CD14-positive monocyte (primary cell): ENCODE results near the gene TMEM181. TPM values are rescaled to one million over a fixed set of nuclear protein-coding genes. Genes with fewer than 3 reads are reported as not detected.
A peak's percentile ranks its signal among the peaks of the same experiment; 100 is the strongest.
"Not testable (repeated sequence)": the region's sequence is repeated elsewhere in the genome, so short reads cannot be mapped to it uniquely, and the experiment has no call there.

Source experiments
- DNase-seq, 3 donors: peaks; one replicate each; pipeline ENCODE4 v3.0.0-alpha.2; 2011 to 2022
- H2AFZ ChIP-seq: 2 replicates; pipeline ENCODE4 v1.6.0; 2012; ENCODE audit warnings: mild to moderate bottlenecking, low read depth, low read length, inconsistent platforms; ENCODE audit not compliant: insufficient read depth, poor library complexity, severe bottlenecking
- H3K27ac ChIP-seq, 2 donors: 1 replicate in 1 of 2; 2 replicates in 1 of 2; pipeline ENCODE4 v1.5.1; 2012 to 2013; ENCODE audit warnings: low read length in 2 of 2, control low read depth in 1 of 2, inconsistent platforms in 1 of 2, low read depth in 1 of 2, mild to moderate bottlenecking in 1 of 2
- H3K27me3 ChIP-seq, 2 donors: one replicate each; pipeline versions ENCODE4 v1.6.0 to v1.6.1; 2011 to 2013; ENCODE audit warnings: low read length in 2 of 2; ENCODE audit not compliant: control insufficient read depth in 2 of 2, insufficient read depth in 2 of 2
- H3K36me3 ChIP-seq, 2 donors: replicated peaks in 1 of 2; 1 replicate in 1 of 2; 2 replicates in 1 of 2; pipeline versions ENCODE4 v1.5.1 to v1.6.1; 2012 to 2013; ENCODE audit warnings: low read length in 2 of 2, control low read depth in 1 of 2, inconsistent platforms in 1 of 2, mild to moderate bottlenecking in 1 of 2; ENCODE audit not compliant: insufficient read depth in 2 of 2, control insufficient read depth in 1 of 2
- H3K4me1 ChIP-seq, 2 donors: 1 replicate in 1 of 2; 2 replicates in 1 of 2; pipeline versions ENCODE4 v1.5.1 to v1.6.1; 2012 to 2013; ENCODE audit warnings: low read length in 2 of 2, control low read depth in 1 of 2, inconsistent platforms in 1 of 2, mild to moderate bottlenecking in 1 of 2, moderate library complexity in 1 of 2; ENCODE audit not compliant: insufficient read depth in 2 of 2, control insufficient read depth in 1 of 2
- H3K4me2 ChIP-seq: replicated peaks from 2 replicates; pipeline ENCODE3; 2012; ENCODE audit warnings: low read length, moderate library complexity, mild to moderate bottlenecking; ENCODE audit not compliant: poor library complexity, severe bottlenecking; ENCODE audit errors: extremely low read depth
- H3K4me3 ChIP-seq, 3 experiments: fragments of 200-600 bp in 1 of 3; sonication (generic) in 1 of 3; replicated peaks in 1 of 3; 1 replicate in 2 of 3; 2 replicates in 1 of 3; pipeline ENCODE4 v1.5.1; 2011 to 2013; ENCODE audit warnings: low read length in 3 of 3, mild to moderate bottlenecking in 3 of 3, control low read depth in 2 of 3, low read depth in 2 of 3, inconsistent platforms in 1 of 3, moderate library complexity in 1 of 3
- H3K79me2 ChIP-seq: 2 replicates; pipeline ENCODE4 v1.6.0; 2012; ENCODE audit warnings: mild to moderate bottlenecking, control low read depth, inconsistent platforms, low read length, moderate library complexity; ENCODE audit not compliant: insufficient read depth
- H3K9ac ChIP-seq: 2 replicates; pipeline ENCODE4 v1.6.0; 2017; ENCODE audit warnings: low read length, mild to moderate bottlenecking; ENCODE audit not compliant: insufficient read depth, poor library complexity, severe bottlenecking
- H3K9me3 ChIP-seq, 2 donors: replicated peaks in 1 of 2; 1 replicate in 1 of 2; 2 replicates in 1 of 2; pipeline versions ENCODE4 v1.5.1 to v1.6.1; 2012 to 2013; ENCODE audit warnings: low read length in 2 of 2, control low read depth in 1 of 2; ENCODE audit not compliant: control insufficient read depth in 1 of 2, insufficient read depth in 1 of 2
- H4K20me1 ChIP-seq: 2 replicates; pipeline ENCODE4 v1.6.0; 2012; ENCODE audit warnings: mild to moderate bottlenecking, low read length, control low read depth, moderate library complexity; ENCODE audit not compliant: insufficient read depth
- H3K27ac Mint-ChIP-seq, 7 donors: one replicate each; pipeline ENCODE4 v1.8.0; 2020; ENCODE audit warnings: mild to moderate bottlenecking in 7 of 7, mixed read lengths in 7 of 7, moderate library complexity in 6 of 7, inconsistent platforms in 2 of 7
- H3K27me3 Mint-ChIP-seq, 3 donors: one replicate each; pipeline ENCODE4 v1.8.0; 2021 to 2022; ENCODE audit warnings: low read depth in 3 of 3, mild to moderate bottlenecking in 3 of 3, mixed read lengths in 3 of 3, moderate library complexity in 3 of 3, inconsistent platforms in 1 of 3
- H3K36me3 Mint-ChIP-seq, 2 donors: one replicate each; pipeline ENCODE4 v1.8.0; 2020; ENCODE audit warnings: mixed read lengths in 2 of 2, inconsistent platforms in 1 of 2, mild to moderate bottlenecking in 1 of 2
- H3K4me1 Mint-ChIP-seq: one replicate; pipeline ENCODE4 v1.8.0; 2020; ENCODE audit warnings: mild to moderate bottlenecking, mixed read lengths
- H3K4me3 Mint-ChIP-seq, 2 donors: one replicate each; pipeline ENCODE4 v1.8.0; 2020; ENCODE audit warnings: mild to moderate bottlenecking in 2 of 2, mixed read lengths in 2 of 2, moderate library complexity in 1 of 2
- H3K9me3 Mint-ChIP-seq, 7 donors: one replicate each; pipeline ENCODE4 v1.8.0; 2020 to 2022; ENCODE audit warnings: mixed read lengths in 7 of 7, mild to moderate bottlenecking in 6 of 7, moderate library complexity in 6 of 7, inconsistent platforms in 2 of 7
- WGBS: methylation state at CpG from one replicate; pipeline ENCODE4 v1.1.5; 2013; ENCODE audit warnings: missing lambda C conversion rate; ENCODE audit not compliant: insufficient coverage; 5-methylcytosine and 5-hydroxymethylcytosine counted together
- intact Hi-C, 2 donors: fragments of 100-400 bp; cut with micrococcal nuclease; formaldehyde crosslinking; loops; one replicate each; pipeline versions ENCODE4 v1.15.0 to v1.15.1; 2023
- polyA plus RNA-seq, 3 donors: library from polyadenylated mRNA; depleted of rRNA in 1 of 3; unstranded in 2 of 3; stranded (reverse) in 1 of 3; fragments of 300-500 nt in 2 of 3; fragments of >200 nt in 1 of 3; fragmentation: Illumina TruSeq in 2 of 3; gene quantifications; 1 replicate in 2 of 3; 2 replicates in 1 of 3; pipeline ENCODE4 v1.2.3, GENCODE V29; 2012 to 2021
- TF ChIP-seq, protein P1 (sequence below): fragments of 200-600 bp; IDR thresholded peaks from one replicate; pipeline ENCODE4 v1.8.0; 2022; ENCODE audit warnings: antibody characterized with exemption, mild to moderate bottlenecking

TMEM181 gene
- polyA plus RNA-seq, 3 donors = 2.4 to 6.8 (median 2.6) TPM

DNA sequence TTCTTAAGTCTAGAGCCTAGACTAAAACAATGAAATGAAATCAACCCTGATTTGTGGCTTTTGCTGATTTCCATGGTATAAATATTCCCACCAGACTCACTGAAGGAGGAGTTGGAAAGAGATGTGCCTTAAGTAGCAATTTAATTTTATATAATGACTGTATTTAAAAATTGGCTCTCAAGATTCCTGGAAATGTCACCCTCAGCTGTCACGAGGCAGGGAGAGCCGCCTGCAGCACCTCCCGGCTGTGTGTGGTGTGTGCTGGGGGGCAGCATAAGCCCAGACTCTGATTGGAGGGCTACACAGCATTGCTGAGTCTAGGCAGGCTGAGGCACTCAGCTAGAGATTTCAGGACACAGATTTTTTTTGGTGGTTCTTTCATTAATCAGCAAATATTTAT lies 40.6 kb upstream of the TMEM181 start:
- H3K79me2 ChIP-seq = no peaks in the 10 kb centered on the region
- H3K36me3 ChIP-seq = no peaks in the 10 kb centered on the region
- peak overlapping the region in 1 of 2 donors; percentile 39 for H3K4me3 Mint-ChIP-seq
- peaks cover 12% of the 10 kb centered on the region for H3K4me1 Mint-ChIP-seq
- no peak overlapping the region for H3K4me2 ChIP-seq
- peaks cover 39 to 58% (median 45%) of the 10 kb centered on the region in 3 donors for H3K27me3 Mint-ChIP-seq
- H4K20me1 ChIP-seq = no peaks in the 10 kb centered on the region
- peaks cover 0 to 3% of the 10 kb centered on the region in 2 donors for H3K4me1 ChIP-seq
- H3K4me3 ChIP-seq = no peak overlapping the region
- no peak for DNase-seq
- TF ChIP-seq, protein P1, sequence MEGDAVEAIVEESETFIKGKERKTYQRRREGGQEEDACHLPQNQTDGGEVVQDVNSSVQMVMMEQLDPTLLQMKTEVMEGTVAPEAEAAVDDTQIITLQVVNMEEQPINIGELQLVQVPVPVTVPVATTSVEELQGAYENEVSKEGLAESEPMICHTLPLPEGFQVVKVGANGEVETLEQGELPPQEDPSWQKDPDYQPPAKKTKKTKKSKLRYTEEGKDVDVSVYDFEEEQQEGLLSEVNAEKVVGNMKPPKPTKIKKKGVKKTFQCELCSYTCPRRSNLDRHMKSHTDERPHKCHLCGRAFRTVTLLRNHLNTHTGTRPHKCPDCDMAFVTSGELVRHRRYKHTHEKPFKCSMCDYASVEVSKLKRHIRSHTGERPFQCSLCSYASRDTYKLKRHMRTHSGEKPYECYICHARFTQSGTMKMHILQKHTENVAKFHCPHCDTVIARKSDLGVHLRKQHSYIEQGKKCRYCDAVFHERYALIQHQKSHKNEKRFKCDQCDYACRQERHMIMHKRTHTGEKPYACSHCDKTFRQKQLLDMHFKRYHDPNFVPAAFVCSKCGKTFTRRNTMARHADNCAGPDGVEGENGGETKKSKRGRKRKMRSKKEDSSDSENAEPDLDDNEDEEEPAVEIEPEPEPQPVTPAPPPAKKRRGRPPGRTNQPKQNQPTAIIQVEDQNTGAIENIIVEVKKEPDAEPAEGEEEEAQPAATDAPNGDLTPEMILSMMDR = no peak
- WGBS = 61% methylated on average over 2 of the region's 3 CpGs
- no peak overlapping the region for H2AFZ ChIP-seq
- H3K9me3 ChIP-seq = no peaks in the 10 kb centered on the region
- no peak overlapping the region for H3K27ac Mint-ChIP-seq
- H3K27ac ChIP-seq = no peak overlapping the region
- H3K9me3 Mint-ChIP-seq = peaks cover 0 to 2% (median 0%) of the 10 kb centered on the region in 7 donors
- intact Hi-C loops = no loop called here
- H3K36me3 Mint-ChIP-seq = peaks cover 0 to 4% of the 10 kb centered on the region in 2 donors
- H3K27me3 ChIP-seq = peaks cover 16 to 49% of the 10 kb centered on the region in 2 donors
- H3K9ac ChIP-seq = no peak overlapping the region

GRCh38 chr6:158519761-158520160 lies 40.1 kb upstream of the TMEM181 start:
- 100% methylated on average over 3 of the region's 4 CpGs for WGBS
- Histone ChIP-seq H3K27me3 (peaks cover 16 to 49% of the 10 kb centered on the region in 2 donors), H4K20me1 (no peaks in the 10 kb centered on the region), H3K4me3 (no peak overlapping the region), H3K9me3 (no peaks in the 10 kb centered on the region), H3K27ac (no peak overlapping the region), H3K4me1 (peaks cover 0 to 3% of the 10 kb centered on the region in 2 donors), H3K9ac (no peak overlapping the region), H3K4me2 (no peak overlapping the region), H2AFZ (no peak overlapping the region), H3K36me3 (no peaks in the 10 kb centered on the region), H3K79me2 (no peaks in the 10 kb centered on the region)
- H3K27ac Mint-ChIP-seq = no peak overlapping the region
- H3K9me3 Mint-ChIP-seq = peaks cover 0 to 2% (median 0%) of the 10 kb centered on the region in 7 donors
- intact Hi-C loops = no loop called here
- DNase-seq = no peak
- TF ChIP-seq, protein P1 = no peak
- peaks cover 0 to 4% of the 10 kb centered on the region in 2 donors for H3K36me3 Mint-ChIP-seq
- H3K4me3 Mint-ChIP-seq = peak overlapping the region in 1 of 2 donors; percentile 39
- peaks cover 39 to 59% (median 45%) of the 10 kb centered on the region in 3 donors for H3K27me3 Mint-ChIP-seq
- peaks cover 12% of the 10 kb centered on the region for H3K4me1 Mint-ChIP-seq

GRCh38 chr6:158520975-158521374 lies 38.9 kb upstream of the TMEM181 start:
- H2AFZ ChIP-seq, H3K4me2 ChIP-seq, H3K36me3 ChIP-seq, H3K4me3 Mint-ChIP-seq, H4K20me1 ChIP-seq, H3K4me1 ChIP-seq, intact Hi-C loops, H3K9me3 Mint-ChIP-seq, H3K36me3 Mint-ChIP-seq, H3K9ac ChIP-seq, H3K9me3 ChIP-seq, H3K4me3 ChIP-seq, H3K27ac Mint-ChIP-seq, H3K27ac ChIP-seq, H3K79me2 ChIP-seq, DNase-seq: not testable (repeated sequence)
- WGBS = 74% methylated on average over 5 of the region's 7 CpGs
- H3K27me3 Mint-ChIP-seq = peaks cover 38 to 53% (median 40%) of the 10 kb centered on the region in 3 donors
- H3K4me1 Mint-ChIP-seq = peaks cover 12% of the 10 kb centered on the region
- peaks cover 16 to 44% of the 10 kb centered on the region in 2 donors for H3K27me3 ChIP-seq
